Endothelial cell of umbilical vein (primary cell): ENCODE results near the gene HDAC9. TPM values are rescaled to one million over a fixed set of nuclear protein-coding genes. Genes with fewer than 3 reads are reported as not detected.

ENCODE experiments used
- BruUV-seq: library from RNA; stranded (reverse); fragments of 400-500 nt; replicated peaks from 2 replicates; lab custom pipeline; 2021; lab: Mats Ljungman, UMichigan
- CTCF ChIA-PET: fragments of 300-600, 350-600 bp; sonication (Branson Sonifier 250); formaldehyde crosslinking; loops from one replicate; lab custom pipeline; 2021; ENCODE audit warnings: antibody characterized with exemption, inconsistent platforms; lab: Charles Lee
- POLR2A ChIA-PET: fragments of 300-600, 350-600 bp; sonication (Branson Sonifier 250); formaldehyde crosslinking; loops from one replicate; lab custom pipeline; 2021; ENCODE audit warnings: antibody characterized with exemption, inconsistent platforms; lab: Charles Lee
- DNase-seq: peaks from one replicate; pipeline ENCODE4 v3.0.0-alpha.2; 2011; ENCODE audit warnings: low read depth, low spot score
- FAIRE-seq: peaks from 2 replicates; lab custom pipeline; 2011; peaks lifted over from hg19 to GRCh38; lab: Jason Lieb, UNC
- H2AFZ ChIP-seq: 2 replicates; pipeline ENCODE4 v1.6.0; 2012; ENCODE audit warnings: low read depth, low read length, control low read depth, inconsistent platforms
- H3K27ac ChIP-seq: 2 replicates; pipeline ENCODE4 v1.5.1; 2011; ENCODE audit warnings: low read depth, mild to moderate bottlenecking, control low read depth, low read length, moderate library complexity; ENCODE audit not compliant: insufficient read depth
- H3K27me3 ChIP-seq, 2 experiments: 2 replicates each; pipeline versions ENCODE4 v1.6.0 to v1.6.1; 2011; ENCODE audit warnings: low read length in 2 of 2, mixed read lengths in 1 of 2; ENCODE audit not compliant: control insufficient read depth in 2 of 2, insufficient read depth in 2 of 2
- H3K36me3 ChIP-seq, 2 experiments: 2 replicates in 1 of 2; 3 replicates in 1 of 2; pipeline ENCODE4 v1.5.1; 2011; ENCODE audit warnings: low read length in 2 of 2, mild to moderate bottlenecking in 1 of 2, moderate library complexity in 1 of 2; ENCODE audit not compliant: control insufficient read depth in 2 of 2, insufficient read depth in 2 of 2; ENCODE audit errors: extremely low read depth in 1 of 2
- H3K4me1 ChIP-seq: 3 replicates; pipeline ENCODE4 v1.5.1; 2011; ENCODE audit warnings: mild to moderate bottlenecking, low read length; ENCODE audit not compliant: control insufficient read depth, insufficient read depth; ENCODE audit errors: extremely low read depth
- H3K4me2 ChIP-seq: 2 replicates; pipeline ENCODE4 v1.6.1; 2011; ENCODE audit warnings: low read length, control low read depth, mixed read lengths; ENCODE audit not compliant: insufficient read depth
- H3K4me3 ChIP-seq, 3 experiments: fragments of 200-600 bp in 1 of 3; sonication (generic), shearing (Covaris generic) in 1 of 3; replicated peaks in 1 of 3; 2 replicates each; pipeline ENCODE4 v1.5.1; 2011 to 2016; ENCODE audit warnings: control low read depth in 3 of 3, low read length in 3 of 3, mild to moderate bottlenecking in 2 of 3, inconsistent platforms in 1 of 3, low read depth in 1 of 3, moderate library complexity in 1 of 3; ENCODE audit not compliant: insufficient read depth in 1 of 3
- H3K79me2 ChIP-seq: 2 replicates; pipeline ENCODE4 v1.6.0; 2012; ENCODE audit warnings: low read length, inconsistent platforms; ENCODE audit not compliant: control insufficient read depth, insufficient read depth
- H3K9ac ChIP-seq: replicated peaks from 2 replicates; pipeline ENCODE3; 2011; ENCODE audit warnings: low read length, control low read depth; ENCODE audit not compliant: insufficient read depth; ENCODE audit errors: extremely low read depth
- H3K9me1 ChIP-seq: replicated peaks from 3 replicates; pipeline ENCODE4 v1.6.0; 2011; ENCODE audit warnings: mild to moderate bottlenecking, low read length; ENCODE audit not compliant: control insufficient read depth, insufficient read depth; ENCODE audit errors: extremely low read depth
- H3K9me3 ChIP-seq: replicated peaks from 2 replicates; pipeline ENCODE4 v1.5.1; 2012; ENCODE audit warnings: low read length, inconsistent platforms; ENCODE audit not compliant: control insufficient read depth, insufficient read depth
- H4K20me1 ChIP-seq: replicated peaks from 2 replicates; pipeline ENCODE3; 2011; ENCODE audit warnings: mild to moderate bottlenecking, low read length; ENCODE audit not compliant: control insufficient read depth, insufficient read depth; ENCODE audit errors: extremely low read depth
- CTCF ChIP-seq, 2 donors: IDR thresholded peaks; 1 replicate in 1 of 2; 2 replicates in 1 of 2; pipeline ENCODE4 v1.5.1; 2011; ENCODE audit warnings: low read length in 2 of 2, mild to moderate bottlenecking in 2 of 2, moderate library complexity in 2 of 2, control low read depth in 1 of 2, inconsistent platforms in 1 of 2, low read depth in 1 of 2; ENCODE audit not compliant: insufficient read depth in 1 of 2; ENCODE audit errors: extremely low read depth in 1 of 2
- EZH2 ChIP-seq: IDR thresholded peaks from 2 replicates; pipeline ENCODE4 v1.6.1; 2012; ENCODE audit warnings: borderline replicate concordance, low read depth, mild to moderate bottlenecking, moderate library complexity, low read length, inconsistent platforms; ENCODE audit not compliant: severe bottlenecking
- FOS ChIP-seq: IDR thresholded peaks from 2 replicates; pipeline ENCODE4 v1.6.1; 2011; ENCODE audit warnings: mild to moderate bottlenecking, low read length, moderate library complexity, borderline replicate concordance; ENCODE audit not compliant: insufficient read depth
- GATA2 ChIP-seq: IDR thresholded peaks from 2 replicates; pipeline ENCODE4 v1.7.0; 2011; ENCODE audit warnings: low read depth, mild to moderate bottlenecking, moderate library complexity, mixed read lengths, low read length; ENCODE audit not compliant: insufficient read length, insufficient read depth
- JUN ChIP-seq: IDR thresholded peaks from 2 replicates; pipeline ENCODE4 v1.6.1; 2011; ENCODE audit warnings: borderline replicate concordance, low read depth; ENCODE audit not compliant: insufficient read length, insufficient read depth
- MAX ChIP-seq: IDR thresholded peaks from 2 replicates; pipeline ENCODE4 v1.6.1; 2011; ENCODE audit not compliant: insufficient read depth, insufficient read length
- MYC ChIP-seq: IDR thresholded peaks from one replicate; pipeline ENCODE4 v1.6.1; 2011; ENCODE audit warnings: mild to moderate bottlenecking, low read depth, low read length
- POLR2A ChIP-seq: IDR thresholded peaks from 2 replicates; pipeline ENCODE4 v1.6.1; 2012; ENCODE audit warnings: low read depth, mild to moderate bottlenecking, control low read depth, low read length
- POLR2AphosphoS5 ChIP-seq: IDR thresholded peaks from 2 replicates; pipeline ENCODE4 v1.6.1; 2012; ENCODE audit warnings: low read depth, mild to moderate bottlenecking, control low read depth, low read length, moderate library complexity; ENCODE audit not compliant: insufficient read depth
- dilution Hi-C: fragments of 300-500 bp; cut with MboI; formaldehyde crosslinking; loops from one replicate; pipeline ENCODE4 v1.15.0; 2019; ENCODE audit warnings: low sequenced_read_pairs; ENCODE audit not compliant: extremely low pct_ligation_motif_present
- intact Hi-C: fragments of 100-400 bp; cut with micrococcal nuclease; formaldehyde crosslinking; loops from one replicate; pipeline ENCODE4 v1.10.0; 2022
- polyA plus RNA-seq, 4 experiments: library from polyadenylated mRNA; depleted of rRNA in 3 of 4; stranded (reverse) in 3 of 4; unstranded in 1 of 4; fragments of >200 nt; gene quantifications; 2 replicates each; pipeline versions ENCODE4 v1.2.1 to v1.2.3, GENCODE V29; 2011 to 2012; ENCODE audit warnings: missing spikeins in 1 of 4
- total RNA-seq: library from RNA; stranded (reverse); gene quantifications from 2 replicates; pipeline ENCODE4 v1.2.3, GENCODE V29; 2021

The HDAC9 gene
- total and polyA plus RNA-seq, 2 donors (not counting 3 experiments of a cell fraction or from before 2014, with no cell fraction given), result 1.8 to 11.6 TPM

- intact Hi-C loops, result no loop called here
- Histone ChIP-seq H3K4me3 (no peak overlapping the region), H3K79me2 (no peaks in the 10 kb centered on the region), H4K20me1 (no peaks in the 10 kb centered on the region), H3K4me1 (no peaks in the 10 kb centered on the region), H3K27me3 (no peaks in the 10 kb centered on the region), H3K9me1 (no peaks in the 10 kb centered on the region), H3K9me3 (no peaks in the 10 kb centered on the region), H3K4me2 (no peak overlapping the region), H2AFZ (no peak overlapping the region), H3K27ac (no peak overlapping the region), H3K36me3 (no peaks in the 10 kb centered on the region), H3K9ac (no peak overlapping the region)
- TF ChIP-seq POLR2A (no peak), CTCF (IDR thresholded peaks at IDR 0.05; ENCODE audit: extremely low read depth in 1 of 2, insufficient read depth in 1 of 2, low read depth in 1 of 2, low read length in 2 of 2) (no peak), EZH2 (no peak), MYC (no peak), FOS (no peak), GATA2 (no peak), JUN (no peak), MAX (no peak), POLR2AphosphoS5 (no peak)
- BruUV-seq, result no TSS peak
- dilution Hi-C loops, result no loop called here
- DNase-seq (no peak), FAIRE-seq (no peak)
- CTCF ChIA-PET, result interaction anchor here (1.0 kb wide), 1 partner anchor 10 kb away, joined by 3 read pairs; no protein-coding TSS in a partner anchor
- POLR2A ChIA-PET, result interaction anchor here (0.6 kb wide), 1 partner anchor 90 kb away, joined by 3 read pairs; no protein-coding TSS in a partner anchor
Measured at GRCh38 chr7:18940593-18941134, 445.1 kb downstream of the HDAC9 start.
